GM12865 (cell line): ENCODE measurements around the gene BEND6.
"Not testable (repeated sequence)": the region's sequence is repeated elsewhere in the genome, so short reads cannot be mapped to it uniquely, and the experiment has no call there.

Experiments used
- DNase-seq: peaks from one replicate; pipeline ENCODE4 v3.0.0; 2010; ENCODE audit warnings: low read depth
- H3K4me3 ChIP-seq: 2 replicates; pipeline ENCODE4 v1.5.1; 2011; ENCODE audit warnings: mild to moderate bottlenecking, low read depth, low read length, control low read depth
- TF ChIP-seq, protein P1 (sequence below): IDR thresholded peaks from 2 replicates; pipeline ENCODE4 v1.5.1; 2011; ENCODE audit warnings: low read length, control low read depth, low read depth, inconsistent platforms; ENCODE audit not compliant: insufficient read depth; ENCODE audit errors: missing control alignments

BEND6 gene

DNA sequence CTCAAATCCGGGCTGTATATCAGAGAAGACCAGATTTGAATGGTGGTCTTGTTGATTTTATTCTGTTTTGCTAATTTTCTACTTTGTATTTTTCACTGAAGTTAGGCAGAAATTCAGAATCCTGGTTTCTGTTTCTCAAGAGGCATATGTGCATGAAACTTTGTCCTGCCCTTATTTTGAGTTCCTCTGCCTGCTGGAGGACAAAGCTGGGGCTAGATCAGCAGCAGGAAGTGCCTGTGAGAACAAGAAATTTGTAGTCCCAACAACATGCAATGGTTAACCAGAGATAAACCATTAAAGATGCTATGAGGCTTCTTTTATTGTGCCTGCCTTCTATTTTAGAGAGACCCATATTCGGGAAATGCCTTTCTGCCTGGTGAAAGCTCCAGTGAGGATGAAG, 37.1 kb downstream of the BEND6 start:
- DNase-seq = no peak
- H3K4me3 ChIP-seq = no peak overlapping the region
- TF ChIP-seq, protein P1, sequence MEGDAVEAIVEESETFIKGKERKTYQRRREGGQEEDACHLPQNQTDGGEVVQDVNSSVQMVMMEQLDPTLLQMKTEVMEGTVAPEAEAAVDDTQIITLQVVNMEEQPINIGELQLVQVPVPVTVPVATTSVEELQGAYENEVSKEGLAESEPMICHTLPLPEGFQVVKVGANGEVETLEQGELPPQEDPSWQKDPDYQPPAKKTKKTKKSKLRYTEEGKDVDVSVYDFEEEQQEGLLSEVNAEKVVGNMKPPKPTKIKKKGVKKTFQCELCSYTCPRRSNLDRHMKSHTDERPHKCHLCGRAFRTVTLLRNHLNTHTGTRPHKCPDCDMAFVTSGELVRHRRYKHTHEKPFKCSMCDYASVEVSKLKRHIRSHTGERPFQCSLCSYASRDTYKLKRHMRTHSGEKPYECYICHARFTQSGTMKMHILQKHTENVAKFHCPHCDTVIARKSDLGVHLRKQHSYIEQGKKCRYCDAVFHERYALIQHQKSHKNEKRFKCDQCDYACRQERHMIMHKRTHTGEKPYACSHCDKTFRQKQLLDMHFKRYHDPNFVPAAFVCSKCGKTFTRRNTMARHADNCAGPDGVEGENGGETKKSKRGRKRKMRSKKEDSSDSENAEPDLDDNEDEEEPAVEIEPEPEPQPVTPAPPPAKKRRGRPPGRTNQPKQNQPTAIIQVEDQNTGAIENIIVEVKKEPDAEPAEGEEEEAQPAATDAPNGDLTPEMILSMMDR = no peak

DNA sequence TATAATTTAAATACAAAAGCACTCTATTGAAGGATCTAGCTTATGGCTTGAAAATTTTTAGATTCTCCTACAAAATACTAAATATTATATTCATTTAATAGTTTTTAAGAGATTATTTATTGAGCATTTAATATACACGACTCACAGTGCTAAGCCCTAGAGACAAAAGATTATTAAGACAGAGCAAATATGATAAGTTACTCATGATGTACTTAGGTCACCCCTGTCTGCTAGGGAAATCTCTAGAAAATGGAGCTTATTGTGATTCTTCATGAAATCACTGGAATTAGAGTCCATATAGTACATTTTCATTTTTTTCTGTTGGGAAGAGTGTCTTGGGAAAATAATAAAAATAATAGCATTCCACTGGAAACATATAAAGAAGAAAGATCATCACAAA, 37.8 kb downstream of the BEND6 start:
- TF ChIP-seq, protein P1 = no peak
- DNase-seq = no peak
- no peak overlapping the region for H3K4me3 ChIP-seq

DNA sequence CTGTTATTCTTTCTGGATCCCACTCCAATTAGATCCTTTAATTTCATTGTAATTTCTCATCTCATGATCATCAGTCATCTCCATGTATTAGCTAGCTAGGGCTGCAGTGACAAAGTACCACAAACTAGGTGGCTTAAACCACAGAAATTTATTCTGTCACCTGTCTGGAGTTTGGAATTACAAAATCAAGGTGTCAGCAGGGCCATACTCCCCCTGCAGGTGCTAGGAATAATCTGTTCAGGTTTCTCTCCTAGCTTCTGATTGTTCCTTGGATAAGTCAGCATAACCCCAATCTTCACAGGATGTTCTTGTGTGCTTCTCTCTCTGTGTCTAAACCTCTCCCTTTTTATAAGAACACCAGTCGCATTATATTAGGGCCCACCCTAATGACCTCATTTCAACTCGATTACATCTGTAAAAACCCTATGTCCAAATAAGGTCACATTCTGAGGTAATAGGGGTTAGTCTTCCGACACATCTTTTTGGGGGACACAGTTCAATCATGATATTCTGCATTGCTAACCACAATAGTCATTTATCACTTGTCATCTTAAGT, 40.5 kb downstream of the BEND6 start:
- TF ChIP-seq, protein P1 = no peak
- DNase-seq = no peak
- H3K4me3 ChIP-seq = no peak overlapping the region

DNA sequence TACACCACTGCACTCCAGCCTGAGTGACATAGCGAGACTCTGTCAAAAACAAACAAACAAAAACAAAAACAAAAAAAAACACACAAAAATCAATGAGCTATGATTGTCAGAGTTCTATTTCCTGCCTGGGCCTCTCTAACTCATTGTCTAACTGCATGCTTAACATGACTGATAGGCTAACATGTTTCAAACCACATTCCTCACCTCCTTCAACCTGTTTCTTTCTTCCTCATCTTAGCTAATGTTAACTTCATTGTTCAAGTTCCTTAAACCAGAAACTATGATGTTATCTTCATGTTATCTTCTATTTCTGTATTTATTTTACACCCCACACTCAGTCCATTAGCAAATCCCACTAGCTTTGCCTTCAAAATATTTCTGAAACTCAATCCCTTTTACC, 41.5 kb downstream of the BEND6 start:
- no peak for DNase-seq
- TF ChIP-seq, protein P1 = no peak
- H3K4me3 ChIP-seq = no peak overlapping the region

DNA sequence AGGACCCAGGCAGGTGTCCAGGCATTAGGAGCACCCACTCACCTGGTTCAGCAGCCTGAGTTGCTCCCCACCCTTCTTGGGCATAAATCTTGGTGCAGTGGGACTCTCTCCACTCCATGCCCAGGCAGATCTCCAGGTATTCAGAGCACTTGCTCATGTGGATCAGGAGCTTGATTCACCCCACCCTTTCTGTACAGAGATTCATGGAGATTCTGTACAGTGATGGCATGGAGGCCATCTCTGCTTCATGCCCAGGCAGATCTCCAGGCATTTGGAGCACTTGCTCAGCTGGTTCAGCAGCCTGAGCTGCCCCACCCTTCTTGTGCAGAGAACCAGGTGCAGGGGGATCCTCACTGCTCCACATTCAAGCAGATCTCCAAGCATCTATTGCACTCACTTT, 44.1 kb downstream of the BEND6 start:
- no peak for DNase-seq
- TF ChIP-seq, protein P1 = no peak

DNA sequence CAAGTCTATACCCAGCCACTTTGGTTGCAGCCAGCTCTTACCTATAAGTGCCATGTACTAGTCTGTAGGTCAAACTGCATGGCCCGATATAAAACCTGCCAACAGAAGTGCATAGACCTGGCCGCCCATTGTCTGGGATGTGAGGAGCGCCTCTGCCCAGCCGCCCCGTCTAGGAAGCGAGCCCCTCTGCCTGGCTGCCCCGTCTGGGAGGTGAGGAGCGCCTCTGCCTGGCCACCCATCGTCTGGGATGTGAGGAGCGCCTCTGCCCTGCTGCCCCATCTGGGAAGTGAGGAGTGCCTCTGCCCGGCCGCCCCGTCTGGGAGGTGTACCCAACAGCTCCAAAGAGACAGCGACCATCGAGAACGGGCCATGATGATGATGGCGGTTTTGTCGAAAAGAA, 44.8 kb downstream of the BEND6 start:
- DNase-seq, H3K4me3 ChIP-seq: not testable (repeated sequence)

More for the DNA sequence above, 44.1 kb downstream of the BEND6 start:
- H3K4me3 ChIP-seq = no peak overlapping the region

DNA sequence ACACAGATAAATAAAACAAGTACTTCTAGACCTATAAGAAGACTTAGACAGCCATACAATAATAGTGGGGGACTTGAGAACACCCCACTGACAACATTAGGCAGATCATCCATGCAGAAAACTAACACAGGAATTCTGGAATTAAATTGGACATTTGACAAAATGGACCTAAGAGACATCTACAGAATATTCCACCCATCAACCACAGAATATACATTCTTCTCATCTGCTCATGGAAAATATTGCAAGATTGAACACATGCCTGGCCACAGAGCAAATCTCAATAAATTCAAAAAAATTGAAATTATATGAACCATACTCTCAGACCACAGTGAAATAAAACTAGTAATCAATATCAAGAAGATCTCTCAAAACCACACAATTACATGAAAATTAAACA, 47.3 kb downstream of the BEND6 start:
- no peak overlapping the region for H3K4me3 ChIP-seq
- DNase-seq = no peak
- TF ChIP-seq, protein P1 = no peak
